Lower lobe of right lung (tissue), 2 donors: Measurements from ENCODE around the gene CUEDC1. TPM values are rescaled to one million over a fixed set of nuclear protein-coding genes. Genes with fewer than 3 reads are reported as not detected.

Experiments
- ATAC-seq, 2 donors: fragments of 200-7000 bp; cut with Tn5 transposase; one replicate each; pipeline ENCODE4 v1.9.1; 2020 to 2022; ENCODE audit warnings: mild to moderate bottlenecking in 2 of 2, moderate library complexity in 2 of 2
- DNase-seq: peaks from one replicate; pipeline ENCODE4 v3.0.0-alpha.2; 2020
- H3K27ac ChIP-seq: fragments of 200-600 bp; one replicate; pipeline ENCODE4 v1.8.0; 2022
- H3K27me3 ChIP-seq: fragments of 200-600 bp; one replicate; pipeline ENCODE4 v1.8.0; 2022; ENCODE audit warnings: low read depth
- H3K36me3 ChIP-seq: fragments of 200-600 bp; one replicate; pipeline ENCODE4 v1.8.0; 2022; ENCODE audit warnings: mild to moderate bottlenecking
- H3K4me1 ChIP-seq: fragments of 200-600 bp; one replicate; pipeline ENCODE4 v1.8.0; 2022
- H3K4me3 ChIP-seq: fragments of 200-600 bp; one replicate; pipeline ENCODE4 v1.8.0; 2022; ENCODE audit warnings: mild to moderate bottlenecking
- H3K9me3 ChIP-seq: fragments of 200-600 bp; one replicate; pipeline ENCODE4 v1.8.0; 2022
- CTCF ChIP-seq: fragments of 200-600 bp; IDR thresholded peaks from one replicate; pipeline ENCODE4 v1.8.0; 2022; ENCODE audit warnings: antibody characterized with exemption, mild to moderate bottlenecking
- intact Hi-C: fragments of 100-400 bp; cut with DNase I; formaldehyde crosslinking; loops from one replicate; pipeline ENCODE4 v1.11.0; 2022
- total RNA-seq: library from RNA; stranded (reverse); fragmentation: NEBNext Ultra II Directional; extraction: Animal tissue kit (Norgen Biotek cat#: 25700); gene quantifications from one replicate; pipeline ENCODE4 v1.2.1, GENCODE V29; 2021
- donor health status: DM: no; HTN: yes; CAD: no; lungs with severe emphysema.

Gene CUEDC1
- total RNA-seq, 1 donor from 2014 or later: 42.8 TPM

- Histone ChIP-seq H3K36me3 (peaks cover 64% of the 10 kb centered on the region), H3K9me3 (no peaks in the 10 kb centered on the region), H3K4me1 (peaks cover 31% of the 10 kb centered on the region), H3K4me3 (no peak overlapping the region), H3K27me3 (no peaks in the 10 kb centered on the region), H3K27ac (peak overlapping the region; percentile 58)
- no peak for TF ChIP-seq CTCF
- intact Hi-C loops: no loop called here
- ATAC-seq (no peak), DNase-seq (no peak)
Measured at GRCh38 chr17:57868910-57869616, 86.1 kb downstream of the CUEDC1 start.

- peak; percentile 59 to 66 for ATAC-seq
- intact Hi-C loops: no loop called here
- DNase-seq: peak; percentile 68
Measured at GRCh38 chr17:57868007-57868909, 87.0 kb downstream of the CUEDC1 start.

GRCh38 chr17:57867126-57867525, 88.1 kb downstream of the CUEDC1 start:
- Histone ChIP-seq H3K27me3 (no peaks in the 10 kb centered on the region), H3K9me3 (no peaks in the 10 kb centered on the region), H3K4me1 (peaks cover 22% of the 10 kb centered on the region), H3K4me3 (no peak overlapping the region), H3K36me3 (peaks cover 49% of the 10 kb centered on the region), H3K27ac (peak overlapping the region; percentile 58)
- no peak for DNase-seq
- intact Hi-C loops: no loop called here
- ATAC-seq: no peak
- TF ChIP-seq CTCF: no peak

More at GRCh38 chr17:57868007-57868909, 87.0 kb downstream of the CUEDC1 start:
- Histone ChIP-seq H3K36me3 (peaks cover 60% of the 10 kb centered on the region), H3K27me3 (no peaks in the 10 kb centered on the region), H3K4me3 (no peak overlapping the region), H3K9me3 (no peaks in the 10 kb centered on the region), H3K27ac (peak overlapping the region; percentile 58), H3K4me1 (peaks cover 23% of the 10 kb centered on the region)
- TF ChIP-seq CTCF: peak; percentile 30

GRCh38 chr17:57866723-57867122, 88.5 kb downstream of the CUEDC1 start:
- Histone ChIP-seq H3K27me3 (no peaks in the 10 kb centered on the region), H3K27ac (no peak overlapping the region)
- no peak for ATAC-seq

More at GRCh38 chr17:57866723-57867122, 88.5 kb downstream of the CUEDC1 start:
- peaks cover 45% of the 10 kb centered on the region for H3K36me3 ChIP-seq
- peaks cover 24% of the 10 kb centered on the region for H3K4me1 ChIP-seq
- no peak overlapping the region for H3K4me3 ChIP-seq
- no peak for DNase-seq
- intact Hi-C loops: no loop called here
- TF ChIP-seq CTCF: no peak
- no peaks in the 10 kb centered on the region for H3K9me3 ChIP-seq
